KBM-7 (cell line): ENCODE results near the gene DUSP2.

ENCODE experiments used
- DNase-seq: peaks from one replicate; pipeline ENCODE4 v3.0.0-alpha.2; 2015
- in situ Hi-C: fragments of 300-500 bp; cut with MboI; formaldehyde crosslinking; loops from 2 replicates; pipeline ENCODE4 v1.14.3; 2020; ENCODE audit warnings: low sequenced_read_pairs, low pct_unique_long_range_greater_than_20kb, mixed read lengths

Gene DUSP2

DNA sequence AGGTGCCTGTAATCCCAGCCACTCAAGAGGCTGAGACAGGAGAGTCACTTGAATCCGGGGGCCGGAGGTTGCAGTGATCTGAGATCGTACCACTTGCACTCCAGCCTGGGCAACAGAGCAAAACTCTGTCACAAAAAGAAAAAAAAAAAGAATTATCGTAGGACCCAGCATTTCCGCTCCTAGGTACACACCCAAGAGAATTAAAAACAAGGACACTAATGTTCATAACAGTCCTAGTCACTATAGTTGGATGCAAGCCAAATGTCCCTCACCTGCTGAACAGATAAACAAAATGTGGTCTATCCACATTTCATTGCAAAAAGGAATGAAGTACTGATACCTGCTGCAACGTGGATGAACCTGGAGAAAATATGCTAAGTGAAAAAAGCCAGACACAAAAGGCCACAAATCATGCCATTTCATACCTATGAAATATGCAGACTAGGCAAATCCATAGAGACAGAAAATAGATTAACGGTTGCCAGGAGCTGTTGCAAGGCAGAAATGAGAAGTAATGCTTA is 50.1 kb downstream of the DUSP2 start:
- DNase-seq = no peak
- in situ Hi-C loops = no loop called here

- no peak for DNase-seq
- in situ Hi-C loops = no loop called here
Observed at GRCh38 chr2:96093528-96093927, 51.7 kb downstream of the DUSP2 start.
